Limb (tissue), 2 donors: ENCODE results near the gene CRYZ.

Experiments used
- DNase-seq, 2 donors: peaks; one replicate each; pipeline ENCODE4 v3.0.0-alpha.2; 2016; ENCODE audit errors: extremely low spot score in 2 of 2

Gene CRYZ

GRCh38 chr1:74731399-74732052 lies 1.3 kb downstream of the CRYZ start:
- no peak for DNase-seq

GRCh38 chr1:74729741-74730478 lies 2.9 kb downstream of the CRYZ start:
- no peak for DNase-seq

GRCh38 chr1:74728736-74729135 lies 4.1 kb downstream of the CRYZ start:
- DNase-seq: no peak

GRCh38 chr1:74726063-74726462 lies 6.8 kb downstream of the CRYZ start:
- no peak for DNase-seq

GRCh38 chr1:74717626-74718025 lies 15.2 kb downstream of the CRYZ start:
- DNase-seq: no peak

GRCh38 chr1:74716822-74717221 lies 16.0 kb downstream of the CRYZ start:
- DNase-seq: no peak

GRCh38 chr1:74715806-74716205 lies 17.0 kb downstream of the CRYZ start:
- no peak for DNase-seq

GRCh38 chr1:74715236-74715502 lies 17.7 kb downstream of the CRYZ start:
- no peak for DNase-seq

GRCh38 chr1:74714429-74715235 lies 18.2 kb downstream of the CRYZ start:
- no peak for DNase-seq

GRCh38 chr1:74713849-74714248 lies 19.0 kb downstream of the CRYZ start:
- DNase-seq: no peak

GRCh38 chr1:74712881-74713280 lies 20.0 kb downstream of the CRYZ start:
- no peak for DNase-seq

GRCh38 chr1:74703386-74704182 lies 29.3 kb downstream of the CRYZ start:
- no peak for DNase-seq

- DNase-seq: no peak
These were observed 33.5 kb downstream of the CRYZ start for GRCh38 chr1:74699331-74699730.

GRCh38 chr1:74697832-74698231 lies 35.0 kb downstream of the CRYZ start:
- DNase-seq: no peak

- DNase-seq: no peak
These were observed 39.4 kb downstream of the CRYZ start for GRCh38 chr1:74693473-74693872.

GRCh38 chr1:74690909-74691308 lies 41.9 kb downstream of the CRYZ start:
- DNase-seq: no peak

- DNase-seq: no peak
These were observed 42.5 kb downstream of the CRYZ start for GRCh38 chr1:74690364-74690696.

GRCh38 chr1:74689621-74690363 lies 43.1 kb downstream of the CRYZ start:
- DNase-seq: peak; percentile 46 to 52

- no peak for DNase-seq
These were observed 45.9 kb downstream of the CRYZ start for GRCh38 chr1:74686928-74687327.

- no peak for DNase-seq
These were observed 48.5 kb downstream of the CRYZ start for GRCh38 chr1:74684301-74684700.

- no peak for DNase-seq
These were observed 49.2 kb downstream of the CRYZ start for GRCh38 chr1:74683656-74684055.
